Measurements from ENCODE around the gene MAML3.

DNA sequence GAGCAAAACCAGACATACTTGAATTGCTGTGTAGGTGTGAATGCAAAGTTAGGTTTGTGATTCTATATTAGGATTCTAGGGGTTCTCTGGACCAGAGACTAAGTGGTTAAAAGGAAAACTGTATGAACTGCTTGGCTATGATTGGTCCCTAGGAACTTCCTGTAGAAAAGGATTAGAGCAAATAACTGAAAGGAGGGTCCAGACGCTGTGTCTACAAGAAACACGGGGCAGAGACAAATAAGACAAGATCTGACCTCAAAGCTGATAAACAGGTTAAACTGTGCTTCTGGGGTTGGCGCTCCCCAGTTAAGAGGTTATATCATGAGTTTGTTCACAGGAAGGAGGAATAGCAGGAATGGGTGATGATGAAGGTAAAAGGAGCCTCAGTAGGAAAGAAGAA, 304.8 kb downstream of the MAML3 start:
- TF ChIP-seq GATA3 (IDR thresholded peaks at IDR 0.05; ENCODE audit: low read depth, low read length) (no peak), GATA2 (IDR thresholded peaks at IDR 0.05; ENCODE audit: low read depth, low read length) (peak; percentile 40; the same call in 1 of the 2 replicates)
